Esophagus squamous epithelium (tissue), 5 donors: ENCODE measurements around the gene TMEM81. TPM values are rescaled to one million over a fixed set of nuclear protein-coding genes. Genes with fewer than 3 reads are reported as not detected.

Experiments
- DNase-seq: peaks from one replicate; lab custom pipeline; 2025; lab: John Stamatoyannopoulos, UW
- H3K27ac ChIP-seq, 4 donors: fragments of 200-600 bp; sonication (generic); one replicate each; pipeline ENCODE4 v1.5.1; 2016 to 2019; ENCODE audit warnings: mild to moderate bottlenecking in 1 of 4
- H3K27me3 ChIP-seq, 4 donors: fragments of 200-600 bp; sonication (generic); 1 replicate in 3 of 4; 2 replicates in 1 of 4; pipeline versions ENCODE4 v1.5.1 to v1.6.0; 2017 to 2021; ENCODE audit warnings: antibody characterized with exemption in 1 of 4
- H3K36me3 ChIP-seq, 3 donors: fragments of 200-600 bp; sonication (generic); one replicate each; pipeline ENCODE4 v1.5.1; 2016 to 2019
- H3K4me1 ChIP-seq, 3 donors: fragments of 200-600 bp; sonication (generic); one replicate each; pipeline ENCODE4 v1.5.1; 2017 to 2019
- H3K4me3 ChIP-seq, 4 donors: fragments of 200-600 bp; sonication (generic); 1 replicate in 3 of 4; 2 replicates in 1 of 4; pipeline ENCODE4 v1.5.1; 2016 to 2019; ENCODE audit warnings: mild to moderate bottlenecking in 2 of 4, moderate library complexity in 1 of 4
- H3K9me3 ChIP-seq, 3 donors: fragments of 200-600 bp; sonication (generic); one replicate each; pipeline ENCODE4 v1.5.1; 2016 to 2019
- CTCF ChIP-seq, 6 experiments: fragments of 450-650 bp in 4 of 6; fragments of 200-600 bp in 2 of 6; sonication (generic) in 2 of 6; IDR thresholded peaks; one replicate each; pipeline ENCODE4 v1.5.1; 2016 to 2019; ENCODE audit warnings: antibody characterized with exemption in 6 of 6, mild to moderate bottlenecking in 4 of 6, moderate library complexity in 4 of 6
- POLR2A ChIP-seq, 4 donors: fragments of 450-650 bp; IDR thresholded peaks; one replicate each; pipeline ENCODE4 v1.6.1; 2017; ENCODE audit warnings: antibody characterized with exemption in 4 of 4, mild to moderate bottlenecking in 4 of 4, moderate library complexity in 3 of 4
- WGBS, 2 donors: methylation state at CpG; one replicate each; pipeline ENCODE4 v1.1.5; 2018; 5-methylcytosine and 5-hydroxymethylcytosine counted together
- intact Hi-C: fragments of 100-400 bp; cut with DNase I; formaldehyde crosslinking; loops from one replicate; pipeline ENCODE4 v1.15.0; 2022
- total RNA-seq, 4 donors: library from RNA; depleted of rRNA; stranded (reverse); fragments of >200 nt; gene quantifications; one replicate each; pipeline ENCODE4 v1.1.0, GENCODE V29; 2016
- donor health status: DM: yes; HTN: yes; CAD: no.

TMEM81 gene
- total RNA-seq, 4 donors from 2014 or later = 1.4 to 2.2 (median 1.8) TPM

- DNase-seq = no peak
- Histone ChIP-seq H3K27me3 (peaks cover 0 to 47% (median 0%) of the 10 kb centered on the region in 4 donors), H3K36me3 (no peaks in the 10 kb centered on the region), H3K4me3 (no peak overlapping the region), H3K27ac (no peak overlapping the region), H3K9me3 (no peaks in the 10 kb centered on the region), H3K4me1 (peaks cover 0 to 7% (median 4%) of the 10 kb centered on the region in 3 donors)
- WGBS, 2 donors = 95 to 100% methylated on average over 2 to 11 of the region's 12 CpGs
- no peak for TF ChIP-seq CTCF (IDR thresholded peaks at IDR 0.05)
- no peak for TF ChIP-seq POLR2A (IDR thresholded peaks at IDR 0.05)
- intact Hi-C loops = no loop called here
Measured at GRCh38 chr1:205058853-205059252, 25.4 kb downstream of the TMEM81 start.

- intact Hi-C loops = no loop called here
- WGBS, 2 donors = 82 to 83% methylated on average over 7 to 8 of the region's 19 CpGs
- Histone ChIP-seq H3K4me3 (no peak overlapping the region), H3K9me3 (no peaks in the 10 kb centered on the region), H3K36me3 (no peaks in the 10 kb centered on the region), H3K4me1 (peaks cover 0 to 7% (median 4%) of the 10 kb centered on the region in 3 donors), H3K27ac (no peak overlapping the region), H3K27me3 (peaks cover 0 to 56% (median 0%) of the 10 kb centered on the region in 4 donors)
- no peak for TF ChIP-seq POLR2A (IDR thresholded peaks at IDR 0.05)
- no peak for TF ChIP-seq CTCF (IDR thresholded peaks at IDR 0.05)
- no peak for DNase-seq
Measured at GRCh38 chr1:205057808-205058575, 26.3 kb downstream of the TMEM81 start.

- no peak for DNase-seq
- Histone ChIP-seq H3K36me3 (no peaks in the 10 kb centered on the region), H3K27me3 (peaks cover 0 to 59% (median 0%) of the 10 kb centered on the region in 4 donors), H3K9me3 (no peaks in the 10 kb centered on the region), H3K27ac (no peak overlapping the region), H3K4me1 (peaks cover 0 to 7% (median 4%) of the 10 kb centered on the region in 3 donors), H3K4me3 (no peak overlapping the region)
- 84 to 90% methylated on average over 4 to 6 of the region's 6 CpGs for WGBS, 2 donors
- TF ChIP-seq POLR2A (IDR thresholded peaks at IDR 0.05) = no peak
- no peak for TF ChIP-seq CTCF (IDR thresholded peaks at IDR 0.05)
- intact Hi-C loops = no loop called here
Measured at GRCh38 chr1:205056956-205057568, 27.2 kb downstream of the TMEM81 start.

GRCh38 chr1:205056188-205056611 lies 28.1 kb downstream of the TMEM81 start:
- TF ChIP-seq POLR2A (IDR thresholded peaks at IDR 0.05) (no peak), CTCF (IDR thresholded peaks at IDR 0.05) (no peak)
- Histone ChIP-seq H3K36me3 (no peaks in the 10 kb centered on the region), H3K27me3 (peaks cover 0 to 65% (median 0%) of the 10 kb centered on the region in 4 donors), H3K4me3 (no peak overlapping the region), H3K27ac (no peak overlapping the region), H3K4me1 (no peaks in the 10 kb centered on the region), H3K9me3 (no peaks in the 10 kb centered on the region)
- no peak for DNase-seq
- 62 to 69% methylated on average over 6 to 12 of the region's 13 CpGs for WGBS, 2 donors
- intact Hi-C loops = no loop called here

- 38 to 64% methylated on average over 5 to 6 of the region's 7 CpGs for WGBS, 2 donors
- no peaks in the 10 kb centered on the region for H3K9me3 ChIP-seq
- H3K4me3 ChIP-seq = no peak overlapping the region
- peaks cover 0 to 78% (median 0%) of the 10 kb centered on the region in 4 donors for H3K27me3 ChIP-seq
- TF ChIP-seq CTCF (IDR thresholded peaks at IDR 0.05) (no peak), POLR2A (IDR thresholded peaks at IDR 0.05) (no peak)
- intact Hi-C loops = no loop called here
- no peaks in the 10 kb centered on the region for H3K36me3 ChIP-seq
- no peak overlapping the region for H3K27ac ChIP-seq
- no peak for DNase-seq
- H3K4me1 ChIP-seq = no peaks in the 10 kb centered on the region
Measured at GRCh38 chr1:205054013-205054412, 30.2 kb downstream of the TMEM81 start.
